Jurkat, Clone E6-1 (cell line): ENCODE measurements around the gene PDSS2.
"Not testable (repeated sequence)": the region's sequence is repeated elsewhere in the genome, so short reads cannot be mapped to it uniquely, and the experiment has no call there.

ENCODE experiments used
- DNase-seq: peaks from one replicate; pipeline ENCODE4 v3.0.0-alpha.2; 2011; ENCODE audit warnings: low read depth, low spot score
- H3K4me3 ChIP-seq: 2 replicates; pipeline ENCODE4 v1.5.1; 2011; ENCODE audit warnings: mild to moderate bottlenecking, low read length, control low read depth, moderate library complexity

PDSS2 gene

GRCh38 chr6:107434812-107435211 is 24.6 kb downstream of the PDSS2 start:
- no peak for DNase-seq
- no peak overlapping the region for H3K4me3 ChIP-seq

- DNase-seq, H3K4me3 ChIP-seq: not testable (repeated sequence)
Measured at GRCh38 chr6:107425951-107426350, 33.4 kb downstream of the PDSS2 start.

GRCh38 chr6:107423474-107423990 is 35.8 kb downstream of the PDSS2 start:
- no peak overlapping the region for H3K4me3 ChIP-seq
- no peak for DNase-seq

GRCh38 chr6:107421696-107422256 is 37.6 kb downstream of the PDSS2 start:
- no peak for DNase-seq

GRCh38 chr6:107419733-107420132 is 39.6 kb downstream of the PDSS2 start:
- no peak for DNase-seq
- no peak overlapping the region for H3K4me3 ChIP-seq

More at GRCh38 chr6:107421696-107422256, 37.6 kb downstream of the PDSS2 start:
- H3K4me3 ChIP-seq, result no peak overlapping the region

GRCh38 chr6:107418118-107418517 is 41.2 kb downstream of the PDSS2 start:
- H3K4me3 ChIP-seq, result no peak overlapping the region
- DNase-seq, result peak; percentile 10

GRCh38 chr6:107416145-107416544 is 43.2 kb downstream of the PDSS2 start:
- H3K4me3 ChIP-seq, result no peak overlapping the region
- no peak for DNase-seq

GRCh38 chr6:107413966-107414645 is 45.3 kb downstream of the PDSS2 start:
- DNase-seq, result no peak
- H3K4me3 ChIP-seq, result no peak overlapping the region

GRCh38 chr6:107411161-107411560 is 48.2 kb downstream of the PDSS2 start:
- no peak overlapping the region for H3K4me3 ChIP-seq

GRCh38 chr6:107409942-107410341 is 49.4 kb downstream of the PDSS2 start:
- no peak for DNase-seq
- no peak overlapping the region for H3K4me3 ChIP-seq

More at GRCh38 chr6:107411161-107411560, 48.2 kb downstream of the PDSS2 start:
- DNase-seq, result no peak

GRCh38 chr6:107408714-107409113 is 50.6 kb downstream of the PDSS2 start:
- DNase-seq, result no peak
- H3K4me3 ChIP-seq, result no peak overlapping the region

- no peak for DNase-seq
- no peak overlapping the region for H3K4me3 ChIP-seq
Measured at GRCh38 chr6:107405002-107405401, 54.4 kb downstream of the PDSS2 start.

- no peak for DNase-seq
- no peak overlapping the region for H3K4me3 ChIP-seq
Measured at GRCh38 chr6:107402533-107402932, 56.8 kb downstream of the PDSS2 start.

GRCh38 chr6:107401573-107401972 is 57.8 kb downstream of the PDSS2 start:
- H3K4me3 ChIP-seq, result no peak overlapping the region

GRCh38 chr6:107400616-107401147 is 58.7 kb downstream of the PDSS2 start:
- H3K4me3 ChIP-seq, result no peak overlapping the region
- no peak for DNase-seq

More at GRCh38 chr6:107401573-107401972, 57.8 kb downstream of the PDSS2 start:
- DNase-seq, result peak; percentile 2

- DNase-seq, result no peak
- no peak overlapping the region for H3K4me3 ChIP-seq
Measured at GRCh38 chr6:107399935-107400334, 59.4 kb downstream of the PDSS2 start.

- no peak overlapping the region for H3K4me3 ChIP-seq
- no peak for DNase-seq
Measured at GRCh38 chr6:107398001-107398400, 61.4 kb downstream of the PDSS2 start.

GRCh38 chr6:107396211-107396610 is 63.2 kb downstream of the PDSS2 start:
- DNase-seq, result no peak

GRCh38 chr6:107392069-107392468 is 67.3 kb downstream of the PDSS2 start:
- peak; percentile 7 for DNase-seq
- H3K4me3 ChIP-seq, result no peak overlapping the region

More at GRCh38 chr6:107396211-107396610, 63.2 kb downstream of the PDSS2 start:
- H3K4me3 ChIP-seq, result no peak overlapping the region

- no peak for DNase-seq
Measured at GRCh38 chr6:107390685-107391435, 68.5 kb downstream of the PDSS2 start.

More at GRCh38 chr6:107390685-107391435, 68.5 kb downstream of the PDSS2 start:
- H3K4me3 ChIP-seq, result no peak overlapping the region
